Endothelial cell of umbilical vein (primary cell): Measurements from ENCODE around the gene LRP1B. TPM values are rescaled to one million over a fixed set of nuclear protein-coding genes. Genes with fewer than 3 reads are reported as not detected.

ENCODE experiments used
- BruUV-seq: library from RNA; stranded (reverse); fragments of 400-500 nt; replicated peaks from 2 replicates; lab custom pipeline; 2021; lab: Mats Ljungman, UMichigan
- CTCF ChIA-PET: fragments of 300-600, 350-600 bp; sonication (Branson Sonifier 250); formaldehyde crosslinking; loops from one replicate; lab custom pipeline; 2021; ENCODE audit warnings: antibody characterized with exemption, inconsistent platforms; lab: Charles Lee
- POLR2A ChIA-PET: fragments of 300-600, 350-600 bp; sonication (Branson Sonifier 250); formaldehyde crosslinking; loops from one replicate; lab custom pipeline; 2021; ENCODE audit warnings: antibody characterized with exemption, inconsistent platforms; lab: Charles Lee
- DNase-seq: peaks from one replicate; pipeline ENCODE4 v3.0.0-alpha.2; 2011; ENCODE audit warnings: low read depth, low spot score
- FAIRE-seq: peaks from 2 replicates; lab custom pipeline; 2011; peaks lifted over from hg19 to GRCh38; lab: Jason Lieb, UNC
- H2AFZ ChIP-seq: 2 replicates; pipeline ENCODE4 v1.6.0; 2012; ENCODE audit warnings: low read depth, low read length, control low read depth, inconsistent platforms
- H3K27ac ChIP-seq: 2 replicates; pipeline ENCODE4 v1.5.1; 2011; ENCODE audit warnings: low read depth, mild to moderate bottlenecking, control low read depth, low read length, moderate library complexity; ENCODE audit not compliant: insufficient read depth
- H3K27me3 ChIP-seq, 2 experiments: 2 replicates each; pipeline versions ENCODE4 v1.6.0 to v1.6.1; 2011; ENCODE audit warnings: low read length in 2 of 2, mixed read lengths in 1 of 2; ENCODE audit not compliant: control insufficient read depth in 2 of 2, insufficient read depth in 2 of 2
- H3K36me3 ChIP-seq, 2 experiments: 2 replicates in 1 of 2; 3 replicates in 1 of 2; pipeline ENCODE4 v1.5.1; 2011; ENCODE audit warnings: low read length in 2 of 2, mild to moderate bottlenecking in 1 of 2, moderate library complexity in 1 of 2; ENCODE audit not compliant: control insufficient read depth in 2 of 2, insufficient read depth in 2 of 2; ENCODE audit errors: extremely low read depth in 1 of 2
- H3K4me1 ChIP-seq: 3 replicates; pipeline ENCODE4 v1.5.1; 2011; ENCODE audit warnings: mild to moderate bottlenecking, low read length; ENCODE audit not compliant: control insufficient read depth, insufficient read depth; ENCODE audit errors: extremely low read depth
- H3K4me2 ChIP-seq: 2 replicates; pipeline ENCODE4 v1.6.1; 2011; ENCODE audit warnings: low read length, control low read depth, mixed read lengths; ENCODE audit not compliant: insufficient read depth
- H3K4me3 ChIP-seq, 3 experiments: fragments of 200-600 bp in 1 of 3; sonication (generic), shearing (Covaris generic) in 1 of 3; replicated peaks in 1 of 3; 2 replicates each; pipeline ENCODE4 v1.5.1; 2011 to 2016; ENCODE audit warnings: control low read depth in 3 of 3, low read length in 3 of 3, mild to moderate bottlenecking in 2 of 3, inconsistent platforms in 1 of 3, low read depth in 1 of 3, moderate library complexity in 1 of 3; ENCODE audit not compliant: insufficient read depth in 1 of 3
- H3K79me2 ChIP-seq: 2 replicates; pipeline ENCODE4 v1.6.0; 2012; ENCODE audit warnings: low read length, inconsistent platforms; ENCODE audit not compliant: control insufficient read depth, insufficient read depth
- H3K9ac ChIP-seq: replicated peaks from 2 replicates; pipeline ENCODE3; 2011; ENCODE audit warnings: low read length, control low read depth; ENCODE audit not compliant: insufficient read depth; ENCODE audit errors: extremely low read depth
- H3K9me1 ChIP-seq: replicated peaks from 3 replicates; pipeline ENCODE4 v1.6.0; 2011; ENCODE audit warnings: mild to moderate bottlenecking, low read length; ENCODE audit not compliant: control insufficient read depth, insufficient read depth; ENCODE audit errors: extremely low read depth
- H3K9me3 ChIP-seq: replicated peaks from 2 replicates; pipeline ENCODE4 v1.5.1; 2012; ENCODE audit warnings: low read length, inconsistent platforms; ENCODE audit not compliant: control insufficient read depth, insufficient read depth
- H4K20me1 ChIP-seq: replicated peaks from 2 replicates; pipeline ENCODE3; 2011; ENCODE audit warnings: mild to moderate bottlenecking, low read length; ENCODE audit not compliant: control insufficient read depth, insufficient read depth; ENCODE audit errors: extremely low read depth
- FOS ChIP-seq: IDR thresholded peaks from 2 replicates; pipeline ENCODE4 v1.6.1; 2011; ENCODE audit warnings: mild to moderate bottlenecking, low read length, moderate library complexity, borderline replicate concordance; ENCODE audit not compliant: insufficient read depth
- GATA2 ChIP-seq: IDR thresholded peaks from 2 replicates; pipeline ENCODE4 v1.7.0; 2011; ENCODE audit warnings: low read depth, mild to moderate bottlenecking, moderate library complexity, mixed read lengths, low read length; ENCODE audit not compliant: insufficient read length, insufficient read depth
- MAX ChIP-seq: IDR thresholded peaks from 2 replicates; pipeline ENCODE4 v1.6.1; 2011; ENCODE audit not compliant: insufficient read depth, insufficient read length
- POLR2A ChIP-seq: IDR thresholded peaks from 2 replicates; pipeline ENCODE4 v1.6.1; 2012; ENCODE audit warnings: low read depth, mild to moderate bottlenecking, control low read depth, low read length
- dilution Hi-C: fragments of 300-500 bp; cut with MboI; formaldehyde crosslinking; loops from one replicate; pipeline ENCODE4 v1.15.0; 2019; ENCODE audit warnings: low sequenced_read_pairs; ENCODE audit not compliant: extremely low pct_ligation_motif_present
- intact Hi-C: fragments of 100-400 bp; cut with micrococcal nuclease; formaldehyde crosslinking; loops from one replicate; pipeline ENCODE4 v1.10.0; 2022
- polyA plus RNA-seq, 4 experiments: library from polyadenylated mRNA; depleted of rRNA in 3 of 4; stranded (reverse) in 3 of 4; unstranded in 1 of 4; fragments of >200 nt; gene quantifications; 2 replicates each; pipeline versions ENCODE4 v1.2.1 to v1.2.3, GENCODE V29; 2011 to 2012; ENCODE audit warnings: missing spikeins in 1 of 4
- total RNA-seq: library from RNA; stranded (reverse); gene quantifications from 2 replicates; pipeline ENCODE4 v1.2.3, GENCODE V29; 2021

LRP1B gene
- total and polyA plus RNA-seq, 2 donors (not counting 3 experiments of a cell fraction or from before 2014, with no cell fraction given), result 0.03 to 0.07 TPM

- H3K9me1 ChIP-seq, result no peaks in the 10 kb centered on the region
- ChIA-PET CTCF (interaction anchor here (0.7 to 0.9 kb wide), 2 partner anchors 12 to 1052 kb away, joined by 3 to 4 read pairs; no protein-coding TSS in a partner anchor), POLR2A (no interaction called here)
- H3K4me3 ChIP-seq, result no peak overlapping the region
- FAIRE-seq (no peak), DNase-seq (peak; percentile 19)
- TF ChIP-seq POLR2A, result no peak
- TF ChIP-seq GATA2, result no peak
- peak; percentile 47 for TF ChIP-seq FOS
- no peak overlapping the region for H3K27ac ChIP-seq
- H3K4me2 ChIP-seq, result no peak overlapping the region
- dilution Hi-C loops (no loop called here), intact Hi-C loops (no loop called here)
- H2AFZ ChIP-seq, result peak overlapping the region; percentile 40
- H4K20me1 ChIP-seq, result no peaks in the 10 kb centered on the region
- H3K9ac ChIP-seq, result no peak overlapping the region
- no peaks in the 10 kb centered on the region for H3K79me2 ChIP-seq
- H3K4me1 ChIP-seq, result no peaks in the 10 kb centered on the region
- TSS peak; percentile 49 for BruUV-seq
- H3K9me3 ChIP-seq, result no peaks in the 10 kb centered on the region
- no peaks in the 10 kb centered on the region for H3K27me3 ChIP-seq
- no peaks in the 10 kb centered on the region for H3K36me3 ChIP-seq
These were observed 1627.7 kb downstream of the LRP1B start for GRCh38 chr2:140502951-140503630.

GRCh38 chr2:140498360-140498759 is 1632.5 kb downstream of the LRP1B start:
- DNase-seq (no peak), FAIRE-seq (no peak)
- intact Hi-C loops (no loop called here), dilution Hi-C loops (no loop called here)
- no peaks in the 10 kb centered on the region for H3K36me3 ChIP-seq
- H3K4me1 ChIP-seq, result no peaks in the 10 kb centered on the region
- no peaks in the 10 kb centered on the region for H4K20me1 ChIP-seq
- H3K79me2 ChIP-seq, result no peaks in the 10 kb centered on the region
- ChIA-PET POLR2A (no interaction called here), CTCF (interaction anchor here (1.0 kb wide), 1 partner anchor 9 kb away, joined by 3 read pairs; no protein-coding TSS in a partner anchor)
- H3K9me3 ChIP-seq, result no peaks in the 10 kb centered on the region
- H3K4me2 ChIP-seq, result no peak overlapping the region
- no peak for TF ChIP-seq MAX
- no peak overlapping the region for H3K9ac ChIP-seq
- H3K27ac ChIP-seq, result no peak overlapping the region
- no peaks in the 10 kb centered on the region for H3K27me3 ChIP-seq
- no peak overlapping the region for H3K4me3 ChIP-seq
- H2AFZ ChIP-seq, result no peak overlapping the region
- H3K9me1 ChIP-seq, result no peaks in the 10 kb centered on the region
- BruUV-seq, result no TSS peak
